IPS DF 4.7 (cell line): ENCODE results near the gene SPON1.
"Not testable (repeated sequence)": the region's sequence is repeated elsewhere in the genome, so short reads cannot be mapped to it uniquely, and the experiment has no call there.

ENCODE experiments used
- DNase-seq: peaks from one replicate; pipeline ENCODE4 v3.0.0-alpha.2; 2013; ENCODE audit warnings: low spot score; ENCODE audit errors: extremely low read depth

Gene SPON1

DNA sequence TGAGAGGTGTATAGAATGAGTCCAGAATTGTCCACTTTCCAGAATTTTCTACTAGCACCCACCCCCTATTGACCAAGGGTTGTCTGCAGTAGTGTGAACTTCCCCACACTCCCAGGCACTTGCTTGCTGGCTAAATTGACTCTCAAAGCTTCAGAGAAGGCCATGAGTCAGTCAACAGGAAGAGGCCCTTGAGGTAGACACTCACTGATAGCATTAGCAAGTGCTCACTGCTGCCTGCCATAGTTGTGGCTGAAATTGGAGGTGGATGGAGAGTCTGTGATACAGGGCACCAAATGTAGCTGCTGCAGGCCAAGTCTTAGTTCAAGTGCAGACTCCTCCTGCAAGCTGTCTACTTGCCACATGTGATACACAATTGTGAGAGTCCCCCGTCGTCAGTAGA is 156.8 kb downstream of the SPON1 start:
- DNase-seq, result no peak

DNA sequence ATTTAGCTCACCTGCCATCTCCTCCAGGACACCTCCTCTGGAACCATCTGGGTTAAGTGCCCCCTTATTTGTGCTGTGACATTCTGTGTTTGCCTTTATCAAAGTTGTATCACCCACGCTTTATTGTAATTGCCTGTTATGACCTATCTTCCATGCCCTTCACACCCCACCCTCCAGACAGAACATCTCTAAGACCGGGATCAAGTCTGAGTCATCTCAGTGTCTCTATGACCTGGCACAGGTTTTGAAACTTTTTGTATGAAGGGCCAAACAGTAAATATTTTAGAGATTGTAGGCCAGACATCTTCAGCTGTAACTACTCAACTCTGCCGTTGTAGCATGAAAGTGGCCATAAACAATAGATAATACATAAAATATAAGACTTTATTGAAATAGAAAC is 161.8 kb downstream of the SPON1 start:
- DNase-seq, result no peak

- no peak for DNase-seq
Measured at GRCh38 chr11:14124886-14125285, 162.4 kb downstream of the SPON1 start.

- DNase-seq, result no peak
Measured at GRCh38 chr11:14125529-14125928, 163.0 kb downstream of the SPON1 start.

DNA sequence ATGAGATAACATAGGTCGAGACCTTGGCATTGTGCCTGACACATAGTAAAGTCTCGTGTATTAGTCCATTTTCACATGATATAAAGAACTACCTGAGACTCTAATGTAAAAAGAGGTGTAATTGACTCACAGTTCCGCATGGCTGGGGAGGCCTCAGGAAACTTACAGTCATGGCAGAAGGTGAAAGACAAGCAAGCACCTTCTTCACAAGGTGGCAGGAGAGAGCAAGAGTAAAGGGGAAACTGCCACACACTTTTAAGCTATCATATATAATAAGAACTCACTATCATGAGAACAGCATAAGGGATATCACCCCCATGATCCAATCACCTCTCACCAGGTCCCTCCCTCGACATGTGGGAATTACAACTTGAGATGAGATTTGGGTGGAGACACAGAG is 165.2 kb downstream of the SPON1 start:
- no peak for DNase-seq

- no peak for DNase-seq
Measured at GRCh38 chr11:14132312-14132711, 169.8 kb downstream of the SPON1 start.

DNA sequence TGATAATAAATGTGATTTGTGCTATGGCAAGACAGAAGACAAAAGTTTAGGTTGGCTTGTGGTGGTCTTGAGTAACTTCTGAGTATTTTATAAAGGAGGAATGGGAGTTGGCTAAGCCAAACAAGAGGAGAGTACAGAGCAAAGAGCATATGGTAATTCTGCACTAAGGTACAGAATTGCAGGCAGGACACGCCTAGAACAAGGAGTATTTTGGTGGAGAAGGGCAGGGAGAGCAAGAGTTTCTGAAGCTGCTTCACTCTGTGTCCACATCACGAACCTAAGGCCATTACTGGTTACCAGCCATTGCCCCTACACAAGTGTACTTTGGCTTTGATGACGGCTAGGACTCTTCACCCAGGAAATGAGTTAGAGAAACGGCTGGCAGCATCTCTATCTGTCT is 170.9 kb downstream of the SPON1 start:
- no peak for DNase-seq

DNA sequence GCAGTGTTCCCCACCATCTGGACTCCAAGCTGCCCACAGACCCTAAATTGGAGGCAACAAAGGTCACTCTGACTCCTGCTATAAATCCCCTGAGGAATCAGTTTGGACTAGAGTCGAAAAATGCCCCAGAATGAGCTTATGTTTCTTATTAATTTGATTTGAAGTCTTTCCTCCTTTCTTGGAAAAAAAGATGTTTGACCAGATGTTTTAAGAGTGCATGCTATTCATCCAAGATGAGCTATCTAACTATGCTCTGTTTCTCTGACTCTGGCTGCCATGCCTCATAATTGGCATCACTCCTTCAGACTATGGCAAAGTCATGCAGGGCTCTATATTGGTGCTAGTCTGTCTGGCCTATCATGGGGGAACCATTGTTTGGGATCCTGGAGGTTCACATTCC is 174.0 kb downstream of the SPON1 start:
- no peak for DNase-seq

DNA sequence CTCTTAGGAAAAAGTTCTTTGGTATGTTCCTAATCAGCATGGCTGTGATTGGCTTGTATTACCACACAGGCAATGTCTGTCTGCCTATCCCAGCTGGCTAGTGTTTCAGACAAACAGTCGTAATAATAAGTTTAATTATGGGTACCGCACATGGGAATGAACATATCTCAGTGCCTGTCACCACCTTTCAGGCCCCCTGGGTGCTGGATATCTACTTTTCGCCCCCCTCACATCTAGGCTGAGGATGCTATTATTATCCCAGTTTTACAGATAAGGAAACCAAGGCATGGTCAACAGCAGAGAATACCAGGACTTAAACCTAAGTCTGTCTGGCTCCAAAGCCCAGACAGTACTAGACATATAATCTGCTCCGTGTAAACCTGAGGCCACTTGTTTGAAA is 174.8 kb downstream of the SPON1 start:
- DNase-seq, result no peak

- no peak for DNase-seq
Measured at GRCh38 chr11:14140991-14141390, 178.5 kb downstream of the SPON1 start.

DNA sequence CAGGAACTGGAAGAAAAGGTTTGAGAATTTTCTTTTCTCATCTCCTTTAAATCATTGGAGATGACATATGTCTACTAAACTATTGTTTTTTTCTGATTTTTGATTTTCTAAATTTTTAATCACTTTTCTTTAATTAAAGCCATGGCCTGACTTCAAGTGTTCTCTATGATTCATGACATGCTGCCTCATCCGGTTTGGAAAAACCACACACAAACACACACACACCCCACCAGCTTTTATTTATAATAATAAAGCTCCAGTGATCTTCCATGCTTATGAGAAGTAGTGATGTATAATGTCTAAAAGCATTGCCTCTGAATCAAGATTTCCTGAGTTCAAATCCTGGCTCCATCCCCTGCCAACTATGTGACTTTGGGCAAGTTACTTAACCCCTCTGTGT is 179.2 kb downstream of the SPON1 start:
- DNase-seq, result no peak

- DNase-seq, result no peak
Measured at GRCh38 chr11:14144934-14145333, 182.4 kb downstream of the SPON1 start.

DNA sequence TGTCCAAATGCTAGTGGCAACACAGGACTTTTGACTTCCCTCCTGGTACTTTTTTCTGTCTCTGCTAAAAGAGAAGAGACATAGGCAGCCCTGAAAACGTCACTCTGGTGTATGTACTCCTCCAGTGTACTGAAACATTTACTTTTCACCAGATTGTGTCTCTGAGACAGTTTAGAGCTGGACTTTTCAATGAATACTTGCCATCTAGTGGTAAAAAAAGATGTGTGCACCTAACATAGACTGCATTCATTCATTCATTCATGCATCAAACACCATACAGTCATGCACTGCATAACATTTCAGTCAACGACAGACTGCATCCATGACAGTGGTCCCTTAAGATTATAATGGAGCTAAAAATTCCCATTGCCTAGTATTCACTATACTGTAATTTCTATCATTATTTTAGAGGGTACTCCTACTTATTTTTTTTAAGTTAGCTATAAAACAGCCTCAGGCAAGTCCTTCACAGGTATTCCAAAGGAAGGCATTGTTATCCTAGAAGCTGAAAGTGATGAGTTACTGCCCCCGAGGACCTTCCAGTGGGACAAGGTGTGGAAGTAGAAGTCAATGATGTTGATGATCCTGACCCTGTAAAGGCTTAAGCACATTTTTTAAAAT is 186.2 kb downstream of the SPON1 start:
- no peak for DNase-seq

GRCh38 chr11:14149683-14150082 is 187.2 kb downstream of the SPON1 start:
- DNase-seq, result no peak

GRCh38 chr11:14150878-14151277 is 188.4 kb downstream of the SPON1 start:
- no peak for DNase-seq

DNA sequence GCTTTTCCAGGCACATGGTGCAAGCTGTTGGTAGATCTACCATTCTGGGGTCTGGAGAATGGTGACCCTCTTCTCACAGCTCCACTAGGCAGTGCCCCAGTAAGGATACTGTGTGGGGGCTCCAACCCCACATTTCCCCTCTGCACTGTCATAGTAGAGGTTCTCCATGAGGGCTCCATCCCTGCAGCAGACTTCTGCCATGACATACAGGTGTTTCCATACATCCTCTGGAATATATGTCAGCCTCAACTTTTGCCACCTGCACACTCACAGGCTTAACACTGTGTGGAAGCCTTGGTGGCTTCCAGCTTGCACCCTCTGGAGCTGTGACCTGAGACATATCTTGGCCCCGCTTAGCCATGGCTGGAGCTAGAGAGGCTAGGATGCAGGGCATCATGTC is 191.6 kb downstream of the SPON1 start:
- DNase-seq, result not testable (repeated sequence)

- no peak for DNase-seq
Measured at GRCh38 chr11:14158393-14158792, 195.9 kb downstream of the SPON1 start.

GRCh38 chr11:14163576-14163975 is 201.1 kb downstream of the SPON1 start:
- no peak for DNase-seq

- DNase-seq, result not testable (repeated sequence)
Measured at GRCh38 chr11:14173679-14174078, 211.2 kb downstream of the SPON1 start.

DNA sequence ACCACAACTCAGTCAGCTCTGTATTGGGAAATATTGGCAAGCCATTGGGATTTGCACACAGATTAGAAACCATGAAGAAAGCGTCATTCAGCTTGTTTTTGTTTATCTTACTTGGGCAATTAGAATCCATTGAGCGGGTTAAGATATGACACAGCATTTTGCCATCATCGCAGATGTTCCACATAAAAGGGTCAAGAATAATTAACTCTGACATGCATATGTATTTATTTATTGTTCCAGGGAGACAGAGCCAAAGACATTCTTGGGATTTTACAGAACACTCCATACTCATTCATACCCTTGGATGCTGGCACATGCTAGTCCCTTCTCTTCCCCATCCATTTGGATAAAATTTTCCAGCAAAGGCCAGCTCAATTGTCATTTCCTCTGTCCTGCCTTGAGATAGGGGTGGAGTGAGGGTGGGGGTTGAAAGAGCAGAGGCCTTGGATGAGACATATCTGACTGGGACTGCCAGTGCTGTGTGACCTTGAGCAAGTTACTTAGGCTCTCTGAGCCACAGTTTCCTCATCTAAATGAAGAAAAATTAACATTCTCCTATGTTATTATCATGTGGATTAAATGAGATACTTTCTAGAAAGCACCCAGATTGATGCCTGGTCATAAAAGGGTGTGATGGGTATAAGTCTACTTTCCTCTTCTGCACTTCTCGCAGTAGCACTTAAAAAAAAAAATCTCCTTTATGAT is 216.7 kb downstream of the SPON1 start:
- no peak for DNase-seq

- DNase-seq, result no peak
Measured at GRCh38 chr11:14181121-14181520, 218.6 kb downstream of the SPON1 start.

GRCh38 chr11:14182833-14183364 is 220.4 kb downstream of the SPON1 start:
- no peak for DNase-seq
